Esophagus muscularis mucosa (tissue), 4 donors: Measurements from ENCODE around the gene FRMD4A. TPM values are rescaled to one million over a fixed set of nuclear protein-coding genes. Genes with fewer than 3 reads are reported as not detected.
A peak's percentile ranks its signal among the peaks of the same experiment; 100 is the strongest.

Source experiments
- DNase-seq: peaks from one replicate; pipeline ENCODE4 v3.0.0-alpha.2; 2017; ENCODE audit errors: extremely low spot score
- H3K27ac ChIP-seq, 4 donors: fragments of 200-600 bp; sonication (generic); replicated peaks in 1 of 4; 1 replicate in 3 of 4; 2 replicates in 1 of 4; pipeline ENCODE4 v1.5.1; 2016 to 2019; ENCODE audit warnings: mild to moderate bottlenecking in 1 of 4
- H3K27me3 ChIP-seq, 4 donors: fragments of 200-600 bp; sonication (generic); one replicate each; pipeline versions ENCODE4 v1.5.1 to v1.6.0; 2016 to 2019
- H3K36me3 ChIP-seq, 4 donors: fragments of 200-600 bp; sonication (generic); one replicate each; pipeline ENCODE4 v1.5.1; 2016 to 2019
- H3K4me1 ChIP-seq, 4 donors: fragments of 200-600 bp; sonication (generic); one replicate each; pipeline ENCODE4 v1.5.1; 2016 to 2019
- H3K4me3 ChIP-seq, 4 donors: fragments of 200-600 bp; sonication (generic); 1 replicate in 2 of 4; 2 replicates in 2 of 4; pipeline ENCODE4 v1.5.1; 2016 to 2019; ENCODE audit warnings: mild to moderate bottlenecking in 4 of 4, moderate library complexity in 1 of 4
- H3K9me3 ChIP-seq, 4 donors: fragments of 200-600 bp; sonication (generic); 1 replicate in 3 of 4; 2 replicates in 1 of 4; pipeline ENCODE4 v1.5.1; 2016 to 2019
- EP300 ChIP-seq: sonication (generic); formaldehyde crosslinking; IDR thresholded peaks from one replicate; pipeline ENCODE4 v1.6.1; 2017; ENCODE audit warnings: antibody characterized with exemption
- POLR2A ChIP-seq: fragments of 450-650 bp; IDR thresholded peaks from one replicate; pipeline ENCODE4 v1.6.1; 2017; ENCODE audit warnings: antibody characterized with exemption, moderate library complexity, mild to moderate bottlenecking, low read depth
- POLR2AphosphoS5 ChIP-seq, 2 donors: sonication (generic); formaldehyde crosslinking; IDR thresholded peaks; one replicate each; pipeline ENCODE4 v1.6.1; 2017; ENCODE audit warnings: antibody characterized with exemption in 2 of 2
- WGBS: methylation state at CpG from one replicate; pipeline ENCODE4 v1.1.5; 2018; 5-methylcytosine and 5-hydroxymethylcytosine counted together
- intact Hi-C: fragments of 100-400 bp; cut with DNase I; formaldehyde crosslinking; loops from one replicate; pipeline ENCODE4 v1.15.1; 2023
- total RNA-seq, 4 donors: library from RNA; depleted of rRNA; stranded (reverse); fragments of >200 nt; gene quantifications; one replicate each; pipeline versions ENCODE4 v1.1.0 to v1.2.1, GENCODE V29; 2016
- TF ChIP-seq, protein P1 (sequence below), 3 experiments: fragments of 200-600 bp in 2 of 3; fragments of 450-650 bp in 1 of 3; sonication (generic) in 2 of 3; IDR thresholded peaks; one replicate each; pipeline ENCODE4 v1.5.1; 2017 to 2019; ENCODE audit warnings: antibody characterized with exemption in 3 of 3, mild to moderate bottlenecking in 2 of 3, moderate library complexity in 1 of 3

Gene FRMD4A
- total RNA-seq, 4 donors from 2014 or later = 17.0 to 28.8 (median 21.8) TPM

DNA sequence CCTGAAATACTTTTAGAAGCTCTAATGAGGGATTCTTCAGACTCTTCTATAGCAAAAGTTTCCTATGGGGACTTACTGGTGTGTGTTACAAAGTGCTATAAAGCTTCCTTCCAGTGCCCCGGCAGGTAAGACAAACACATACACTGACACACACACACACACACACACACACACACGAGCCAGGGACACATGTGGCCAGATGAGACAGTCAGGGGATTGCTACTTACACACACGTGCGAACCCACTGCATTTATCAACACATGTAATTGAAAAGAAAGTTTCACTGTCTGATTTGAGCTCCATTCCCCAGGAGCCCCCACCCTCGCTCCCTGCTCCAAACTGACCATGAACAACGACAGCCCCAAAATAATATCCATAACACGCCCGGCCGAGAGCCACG, 624.1 kb downstream of the FRMD4A start:
- TF ChIP-seq POLR2AphosphoS5 (IDR thresholded peaks at IDR 0.05) (no peak), EP300 (no peak), POLR2A (no peak)
- TF ChIP-seq, protein P1, sequence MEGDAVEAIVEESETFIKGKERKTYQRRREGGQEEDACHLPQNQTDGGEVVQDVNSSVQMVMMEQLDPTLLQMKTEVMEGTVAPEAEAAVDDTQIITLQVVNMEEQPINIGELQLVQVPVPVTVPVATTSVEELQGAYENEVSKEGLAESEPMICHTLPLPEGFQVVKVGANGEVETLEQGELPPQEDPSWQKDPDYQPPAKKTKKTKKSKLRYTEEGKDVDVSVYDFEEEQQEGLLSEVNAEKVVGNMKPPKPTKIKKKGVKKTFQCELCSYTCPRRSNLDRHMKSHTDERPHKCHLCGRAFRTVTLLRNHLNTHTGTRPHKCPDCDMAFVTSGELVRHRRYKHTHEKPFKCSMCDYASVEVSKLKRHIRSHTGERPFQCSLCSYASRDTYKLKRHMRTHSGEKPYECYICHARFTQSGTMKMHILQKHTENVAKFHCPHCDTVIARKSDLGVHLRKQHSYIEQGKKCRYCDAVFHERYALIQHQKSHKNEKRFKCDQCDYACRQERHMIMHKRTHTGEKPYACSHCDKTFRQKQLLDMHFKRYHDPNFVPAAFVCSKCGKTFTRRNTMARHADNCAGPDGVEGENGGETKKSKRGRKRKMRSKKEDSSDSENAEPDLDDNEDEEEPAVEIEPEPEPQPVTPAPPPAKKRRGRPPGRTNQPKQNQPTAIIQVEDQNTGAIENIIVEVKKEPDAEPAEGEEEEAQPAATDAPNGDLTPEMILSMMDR (IDR thresholded peaks at IDR 0.05) = no peak
- H3K36me3 ChIP-seq = peaks cover 0 to 7% (median 0%) of the 10 kb centered on the region in 4 donors
- H3K4me3 ChIP-seq = peak overlapping the region; percentile 55 to 60 (median 58)
- intact Hi-C loops = no loop called here
- no peak for DNase-seq
- no peaks in the 10 kb centered on the region for H3K27me3 ChIP-seq
- H3K4me1 ChIP-seq = peaks cover 44 to 72% (median 60%) of the 10 kb centered on the region in 4 donors
- 29% methylated on average over 10 of the region's 10 CpGs for WGBS
- peak overlapping the region; percentile 60 to 72 (median 63) for H3K27ac ChIP-seq
- no peaks in the 10 kb centered on the region for H3K9me3 ChIP-seq

DNA sequence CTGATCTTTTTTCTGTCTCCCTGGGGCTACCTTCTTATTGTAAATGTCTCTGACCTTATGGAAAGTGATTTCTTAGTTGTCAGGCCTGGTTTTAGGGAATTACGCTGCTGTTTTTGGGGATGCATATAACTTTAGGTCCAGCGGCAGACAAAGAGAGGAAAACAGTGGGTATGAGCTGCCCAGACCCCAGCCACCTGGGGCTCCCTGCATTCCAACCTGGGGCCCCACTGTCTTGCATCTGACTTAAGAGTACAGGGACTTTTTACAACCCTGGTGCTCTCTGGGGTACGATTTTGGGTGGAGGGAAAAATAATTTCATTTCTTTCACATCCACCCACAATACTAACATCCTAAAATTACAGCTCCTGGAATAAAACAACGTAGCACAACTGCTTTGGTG, 624.5 kb downstream of the FRMD4A start:
- Histone ChIP-seq H3K4me3 (peak overlapping the region; percentile 55 to 60 (median 58)), H3K27me3 (no peaks in the 10 kb centered on the region), H3K27ac (peak overlapping the region in 2 of 4 donors; percentile 65 to 72), H3K36me3 (peaks cover 0 to 10% (median 2%) of the 10 kb centered on the region in 4 donors), H3K9me3 (no peaks in the 10 kb centered on the region), H3K4me1 (peaks cover 44 to 72% (median 61%) of the 10 kb centered on the region in 4 donors)
- intact Hi-C loops = no loop called here
- no peak for DNase-seq
- TF ChIP-seq POLR2AphosphoS5 (IDR thresholded peaks at IDR 0.05) = no peak
- TF ChIP-seq EP300 = no peak
- no peak for TF ChIP-seq POLR2A
- TF ChIP-seq, protein P1 (IDR thresholded peaks at IDR 0.05) = no peak
- WGBS = 76% methylated on average over 4 of the region's 4 CpGs

DNA sequence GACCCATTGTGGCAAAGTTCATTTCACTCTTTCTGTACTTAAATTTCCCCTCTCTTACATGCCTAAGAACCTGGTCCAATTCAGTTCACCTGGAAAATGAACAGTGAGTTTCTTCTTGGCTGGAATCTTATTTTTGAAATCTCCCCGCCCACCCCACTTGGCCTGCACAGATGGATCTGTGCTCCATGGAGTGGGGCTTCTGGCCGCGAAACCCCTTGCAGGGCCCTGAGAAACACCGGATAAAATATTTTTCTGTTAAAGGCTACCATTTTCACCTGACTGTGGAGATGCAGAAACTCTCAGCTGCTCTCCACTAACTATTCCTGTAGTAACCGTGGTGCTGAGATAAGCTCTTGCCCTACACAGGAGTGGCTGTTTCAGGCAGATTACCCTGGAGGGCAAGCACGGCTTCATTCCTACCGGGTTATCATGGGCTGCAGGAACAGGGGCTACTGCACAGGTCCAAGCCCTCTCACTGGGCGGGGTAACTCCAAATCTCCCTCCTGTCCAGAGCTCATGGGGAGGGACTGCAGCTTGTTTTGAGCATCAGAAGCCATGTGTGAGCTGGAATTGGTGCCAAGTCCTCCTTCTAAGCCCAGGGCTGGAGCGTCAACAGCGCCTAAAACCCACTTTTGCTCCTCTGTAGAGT, 625.1 kb downstream of the FRMD4A start:
- WGBS = 79% methylated on average over 9 of the region's 10 CpGs
- Histone ChIP-seq H3K9me3 (no peaks in the 10 kb centered on the region), H3K36me3 (peaks cover 0 to 15% (median 6%) of the 10 kb centered on the region in 4 donors), H3K27me3 (no peaks in the 10 kb centered on the region), H3K27ac (peak overlapping the region in 1 of 4 donors; percentile 65), H3K4me3 (peak overlapping the region in 3 of 4 donors; percentile 55 to 60 (median 60)), H3K4me1 (peaks cover 44 to 72% (median 61%) of the 10 kb centered on the region in 4 donors)
- TF ChIP-seq EP300 (no peak), POLR2AphosphoS5 (IDR thresholded peaks at IDR 0.05) (no peak), POLR2A (no peak)
- TF ChIP-seq, protein P1 (IDR thresholded peaks at IDR 0.05) = no peak
- intact Hi-C loops = no loop called here
- DNase-seq = no peak

DNA sequence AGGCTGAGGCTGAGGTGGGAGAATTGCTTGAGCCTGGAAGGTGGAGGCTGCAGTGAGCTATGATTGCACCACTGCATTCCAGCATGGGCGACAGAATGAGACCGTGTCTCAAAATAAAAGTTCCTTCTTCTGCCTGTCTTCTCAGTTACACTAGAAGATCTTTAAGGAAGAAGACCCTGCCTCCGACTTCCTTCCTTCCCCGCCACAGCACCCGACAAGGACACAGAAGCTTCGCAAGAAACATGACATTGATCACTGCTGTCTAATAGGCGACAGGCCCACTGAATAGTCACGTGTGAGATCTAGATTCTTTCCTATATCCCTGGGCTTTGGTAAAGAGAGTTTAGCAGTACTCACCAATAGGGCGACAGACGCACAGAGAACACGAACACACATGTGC, 625.8 kb downstream of the FRMD4A start:
- H3K27me3 ChIP-seq = no peaks in the 10 kb centered on the region
- H3K9me3 ChIP-seq = no peaks in the 10 kb centered on the region
- H3K4me3 ChIP-seq = no peak overlapping the region
- TF ChIP-seq POLR2AphosphoS5 (IDR thresholded peaks at IDR 0.05) (no peak), POLR2A (no peak), EP300 (no peak)
- TF ChIP-seq, protein P1 (IDR thresholded peaks at IDR 0.05) = no peak
- H3K27ac ChIP-seq = peak overlapping the region in 1 of 4 donors; percentile 65
- peaks cover 4 to 22% (median 11%) of the 10 kb centered on the region in 4 donors for H3K36me3 ChIP-seq
- H3K4me1 ChIP-seq = peaks cover 44 to 68% (median 58%) of the 10 kb centered on the region in 4 donors
- DNase-seq = no peak
- 74% methylated on average over 10 of the region's 11 CpGs for WGBS
- intact Hi-C loops = no loop called here
